Measurements from ENCODE around the gene NFE2L3. TPM values are rescaled to one million over a fixed set of nuclear protein-coding genes. Genes with fewer than 3 reads are reported as not detected.

The NFE2L3 gene
- total and polyA plus RNA-seq, 2 donors (not counting 1 experiment from before 2014, with no cell fraction given) = 1.4 to 1.6 TPM

DNA sequence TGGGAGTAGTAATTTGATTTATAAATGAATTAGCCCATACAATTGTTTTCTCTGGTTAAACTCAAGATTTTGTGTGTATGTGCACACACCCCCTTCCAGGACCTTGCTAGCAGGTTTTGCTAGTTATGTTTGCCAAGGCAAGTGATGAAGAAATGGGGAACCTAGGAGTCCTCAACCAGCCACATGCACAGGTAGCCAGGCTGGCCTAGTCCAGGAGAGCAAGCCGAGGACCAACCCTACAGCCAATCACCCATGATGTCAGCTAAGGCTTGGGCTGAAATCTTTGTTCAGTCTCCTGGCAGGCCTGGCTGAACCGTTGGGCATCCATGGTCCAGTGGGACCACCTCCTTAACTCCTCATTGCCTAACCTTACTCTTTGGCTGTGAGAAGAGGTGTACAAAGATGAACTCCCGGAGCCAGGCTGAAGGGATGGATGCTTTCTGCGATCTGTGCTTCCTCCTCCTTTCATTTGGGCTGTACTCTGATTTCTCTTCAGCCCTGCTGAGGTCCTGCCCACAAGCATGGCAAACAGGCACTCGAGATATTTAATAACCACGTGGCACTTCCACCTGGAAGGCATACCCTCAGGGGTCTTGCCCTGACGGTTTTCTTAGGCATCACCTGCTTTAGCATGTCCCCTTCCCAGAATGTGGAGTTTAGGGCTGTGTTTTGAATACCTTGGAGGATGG lies 26.4 kb downstream of the NFE2L3 start:
- Histone ChIP-seq H3K9me3 (ENCODE audit: control extremely low read depth in 1 of 3, control insufficient read depth in 2 of 3, insufficient read depth in 1 of 3, low read length in 2 of 3) (no peaks in the 10 kb centered on the region), H3K79me2 (ENCODE audit: control insufficient read depth, insufficient read depth, low read length) (peaks cover 7% of the 10 kb centered on the region), H3K4me2 (replicated peaks; ENCODE audit: low read depth, low read length, poor library complexity, severe bottlenecking) (no peak overlapping the region), H3K4me3 (ENCODE audit: control extremely low read depth in 1 of 5, extremely low read depth in 1 of 5, insufficient read depth in 1 of 5, low read depth in 2 of 5, low read length in 4 of 5) (no peak overlapping the region), H3K4me1 (ENCODE audit: control insufficient read depth in 2 of 2, insufficient read depth in 2 of 2, low read length in 2 of 2) (no peaks in the 10 kb centered on the region), H3K9ac (ENCODE audit: low read length) (no peak overlapping the region), H3K36me3 (replicated peaks in 1 of 2; ENCODE audit: control extremely low read depth in 1 of 2, control insufficient read depth in 1 of 2, extremely low read depth in 1 of 2, insufficient read depth in 2 of 2, low read length in 1 of 2) (no peaks in the 10 kb centered on the region), H4K20me1 (ENCODE audit: control insufficient read depth, insufficient read depth, low read length, poor library complexity, severe bottlenecking) (no peaks in the 10 kb centered on the region), H2AFZ (ENCODE audit: insufficient read depth, low read depth, low read length, poor library complexity, severe bottlenecking) (no peak overlapping the region), H3K27ac (ENCODE audit: low read length in 2 of 2) (peak overlapping the region in 1 of 2 donors; percentile 12), H3K27me3 (replicated peaks in 1 of 4; ENCODE audit: control extremely low read depth in 1 of 4, control insufficient read depth in 3 of 4, insufficient read depth in 4 of 4, low read length in 3 of 4) (no peaks in the 10 kb centered on the region)
- H3K27ac Mint-ChIP-seq = peak overlapping the region; percentile 53
- H3K4me1 Mint-ChIP-seq = peaks cover 24% of the 10 kb centered on the region
- ATAC-seq (ENCODE audit: low read depth) (no peak), DNase-seq (no peak)
- intact Hi-C loops (cut with micrococcal nuclease) = no loop called here
- no peaks in the 10 kb centered on the region for H3K27me3 Mint-ChIP-seq
- no peak overlapping the region for H3K4me3 Mint-ChIP-seq
- no peak for TF ChIP-seq EZH2 (IDR thresholded peaks at IDR 0.05; ENCODE audit: borderline replicate concordance, insufficient read depth, low read depth, low read length, poor library complexity, severe bottlenecking)
- TF ChIP-seq, protein P1, sequence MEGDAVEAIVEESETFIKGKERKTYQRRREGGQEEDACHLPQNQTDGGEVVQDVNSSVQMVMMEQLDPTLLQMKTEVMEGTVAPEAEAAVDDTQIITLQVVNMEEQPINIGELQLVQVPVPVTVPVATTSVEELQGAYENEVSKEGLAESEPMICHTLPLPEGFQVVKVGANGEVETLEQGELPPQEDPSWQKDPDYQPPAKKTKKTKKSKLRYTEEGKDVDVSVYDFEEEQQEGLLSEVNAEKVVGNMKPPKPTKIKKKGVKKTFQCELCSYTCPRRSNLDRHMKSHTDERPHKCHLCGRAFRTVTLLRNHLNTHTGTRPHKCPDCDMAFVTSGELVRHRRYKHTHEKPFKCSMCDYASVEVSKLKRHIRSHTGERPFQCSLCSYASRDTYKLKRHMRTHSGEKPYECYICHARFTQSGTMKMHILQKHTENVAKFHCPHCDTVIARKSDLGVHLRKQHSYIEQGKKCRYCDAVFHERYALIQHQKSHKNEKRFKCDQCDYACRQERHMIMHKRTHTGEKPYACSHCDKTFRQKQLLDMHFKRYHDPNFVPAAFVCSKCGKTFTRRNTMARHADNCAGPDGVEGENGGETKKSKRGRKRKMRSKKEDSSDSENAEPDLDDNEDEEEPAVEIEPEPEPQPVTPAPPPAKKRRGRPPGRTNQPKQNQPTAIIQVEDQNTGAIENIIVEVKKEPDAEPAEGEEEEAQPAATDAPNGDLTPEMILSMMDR (IDR thresholded peaks at IDR 0.05) = no peak
- ChIA-PET POLR2A (no interaction called here), CTCF (no interaction called here)
- WGBS (ENCODE audit: insufficient coverage) = 100% methylated on average over 4 of the region's 7 CpGs
- no peaks in the 10 kb centered on the region for H3K9me3 Mint-ChIP-seq (ENCODE audit: insufficient read depth)

DNA sequence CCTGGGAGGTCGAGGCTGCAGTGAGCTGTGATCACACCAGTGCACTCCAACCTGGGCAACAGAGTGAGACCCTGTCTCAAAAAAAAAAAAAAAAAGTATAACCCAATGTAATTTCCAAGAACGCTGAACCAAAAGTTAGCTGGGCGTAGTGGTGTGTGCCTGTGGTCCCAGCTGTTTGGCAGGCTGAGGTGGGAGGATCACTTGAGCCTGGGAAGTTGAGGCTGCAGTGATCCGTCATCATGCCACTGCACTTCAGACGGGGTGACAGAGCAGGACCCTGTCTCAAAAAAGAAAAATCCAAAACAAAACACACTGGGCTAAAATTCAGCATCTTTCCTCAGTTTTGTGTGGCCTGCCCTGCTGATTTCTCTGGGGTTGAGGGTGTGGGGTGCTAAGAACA lies 27.4 kb downstream of the NFE2L3 start:
- Histone ChIP-seq H3K27ac (ENCODE audit: low read length in 2 of 2) (no peak overlapping the region), H3K4me1 (ENCODE audit: control insufficient read depth in 2 of 2, insufficient read depth in 2 of 2, low read length in 2 of 2) (no peaks in the 10 kb centered on the region), H2AFZ (ENCODE audit: insufficient read depth, low read depth, low read length, poor library complexity, severe bottlenecking) (no peak overlapping the region), H3K4me2 (replicated peaks; ENCODE audit: low read depth, low read length, poor library complexity, severe bottlenecking) (no peak overlapping the region), H4K20me1 (ENCODE audit: control insufficient read depth, insufficient read depth, low read length, poor library complexity, severe bottlenecking) (no peaks in the 10 kb centered on the region), H3K79me2 (ENCODE audit: control insufficient read depth, insufficient read depth, low read length) (no peaks in the 10 kb centered on the region), H3K27me3 (replicated peaks in 1 of 4; ENCODE audit: control extremely low read depth in 1 of 4, control insufficient read depth in 3 of 4, insufficient read depth in 4 of 4, low read length in 3 of 4) (no peaks in the 10 kb centered on the region), H3K4me3 (ENCODE audit: control extremely low read depth in 1 of 5, extremely low read depth in 1 of 5, insufficient read depth in 1 of 5, low read depth in 2 of 5, low read length in 4 of 5) (no peak overlapping the region), H3K9me3 (ENCODE audit: control extremely low read depth in 1 of 3, control insufficient read depth in 2 of 3, insufficient read depth in 1 of 3, low read length in 2 of 3) (no peaks in the 10 kb centered on the region), H3K9ac (ENCODE audit: low read length) (no peak overlapping the region), H3K36me3 (replicated peaks in 1 of 2; ENCODE audit: control extremely low read depth in 1 of 2, control insufficient read depth in 1 of 2, extremely low read depth in 1 of 2, insufficient read depth in 2 of 2, low read length in 1 of 2) (no peaks in the 10 kb centered on the region)
- Mint-ChIP-seq H3K9me3 (ENCODE audit: insufficient read depth) (no peaks in the 10 kb centered on the region), H3K4me1 (peaks cover 33% of the 10 kb centered on the region), H3K27me3 (no peaks in the 10 kb centered on the region), H3K27ac (peak overlapping the region; percentile 41), H3K4me3 (no peak overlapping the region)
- CTCF ChIA-PET = interaction anchor here (2.3 kb wide), 1 partner anchor 18 kb away, joined by 11 read pairs; no protein-coding TSS in a partner anchor
- WGBS (ENCODE audit: insufficient coverage) = 80% methylated on average over 1 of the region's 5 CpGs
- ATAC-seq (ENCODE audit: low read depth) = no peak
- POLR2A ChIA-PET = interaction anchor here (0.7 to 1.3 kb wide), 2 partner anchors 13 to 110 kb away, joined by 3 to 4 read pairs; no protein-coding TSS in a partner anchor
- intact Hi-C loops (cut with micrococcal nuclease) = no loop called here
- no peak for DNase-seq
- TF ChIP-seq, protein P1 (IDR thresholded peaks at IDR 0.05) = no peak
- TF ChIP-seq EZH2 (IDR thresholded peaks at IDR 0.05; ENCODE audit: borderline replicate concordance, insufficient read depth, low read depth, low read length, poor library complexity, severe bottlenecking) = no peak
